Measurements from ENCODE around the gene CDC42BPB. TPM values are rescaled to one million over a fixed set of nuclear protein-coding genes. Genes with fewer than 3 reads are reported as not detected.

CDC42BPB gene
- total RNA-seq, 4 donors from 2014 or later = 90.7 to 153 (median 101) TPM

DNA sequence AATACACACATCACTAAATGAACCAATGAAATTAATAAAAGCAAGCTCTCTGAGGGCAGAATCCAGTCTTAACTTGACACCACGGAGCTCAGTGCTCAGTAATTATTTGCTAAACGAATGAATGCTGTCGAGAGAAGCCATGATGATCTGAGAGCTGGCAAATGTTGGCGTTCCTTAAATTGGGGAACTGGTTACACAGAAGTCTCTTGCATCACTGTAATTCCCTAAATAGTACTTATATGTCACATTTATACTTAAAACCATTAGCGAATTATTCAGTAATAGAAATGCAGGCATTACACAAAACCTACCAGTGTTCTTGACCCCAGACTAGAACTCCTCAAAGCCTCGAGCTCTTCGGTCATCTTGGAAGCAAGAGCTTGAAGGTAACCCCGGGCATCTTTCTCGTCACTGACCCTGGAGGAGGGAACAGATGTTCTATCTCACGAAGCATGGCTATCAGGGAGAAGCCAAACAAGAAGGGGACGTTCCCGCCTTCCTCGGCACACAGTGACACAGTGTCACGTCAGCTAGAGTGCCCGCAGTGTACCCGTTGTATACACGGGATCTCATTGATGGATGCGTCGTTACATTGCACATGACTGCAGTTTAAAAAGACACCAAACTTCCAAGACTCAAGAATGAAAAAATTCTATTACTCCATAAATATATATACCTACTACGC, 91.2 kb downstream of the CDC42BPB start:
- WGBS, 2 donors = 94 to 96% methylated on average over 20 of the region's 20 CpGs
- intact Hi-C loops (cut with DNase I) = no loop called here
- H3K4me3 ChIP-seq (replicated peaks in 1 of 3) = no peak overlapping the region
- peaks cover 8% of the 10 kb centered on the region in 2 donors for H3K4me1 ChIP-seq
- H3K9me3 ChIP-seq = no peaks in the 10 kb centered on the region
- TF ChIP-seq CTCF (IDR thresholded peaks at IDR 0.05) (no peak), POLR2A (IDR thresholded peaks at IDR 0.05) (no peak)
- no peak for DNase-seq
- H3K27me3 ChIP-seq = no peaks in the 10 kb centered on the region
- peak overlapping the region in 1 of 3 donors; percentile 44 for H3K27ac ChIP-seq
- H3K36me3 ChIP-seq = peaks cover 70 to 79% of the 10 kb centered on the region in 2 donors

- no peak for DNase-seq
- no peaks in the 10 kb centered on the region for H3K27me3 ChIP-seq
- intact Hi-C loops (cut with DNase I) = no loop called here
- no peaks in the 10 kb centered on the region for H3K4me1 ChIP-seq
- H3K4me3 ChIP-seq (replicated peaks in 1 of 3) = no peak overlapping the region
- H3K27ac ChIP-seq = peak overlapping the region in 1 of 3 donors; percentile 44
- TF ChIP-seq POLR2A (IDR thresholded peaks at IDR 0.05) (no peak), CTCF (IDR thresholded peaks at IDR 0.05) (no peak)
- no peaks in the 10 kb centered on the region for H3K9me3 ChIP-seq
- H3K36me3 ChIP-seq = peaks cover 70 to 84% of the 10 kb centered on the region in 2 donors
- 92 to 95% methylated on average over 3 of the region's 3 CpGs for WGBS, 2 donors
Measured at GRCh38 chr14:102965282-102965681, 92.1 kb downstream of the CDC42BPB start.

DNA sequence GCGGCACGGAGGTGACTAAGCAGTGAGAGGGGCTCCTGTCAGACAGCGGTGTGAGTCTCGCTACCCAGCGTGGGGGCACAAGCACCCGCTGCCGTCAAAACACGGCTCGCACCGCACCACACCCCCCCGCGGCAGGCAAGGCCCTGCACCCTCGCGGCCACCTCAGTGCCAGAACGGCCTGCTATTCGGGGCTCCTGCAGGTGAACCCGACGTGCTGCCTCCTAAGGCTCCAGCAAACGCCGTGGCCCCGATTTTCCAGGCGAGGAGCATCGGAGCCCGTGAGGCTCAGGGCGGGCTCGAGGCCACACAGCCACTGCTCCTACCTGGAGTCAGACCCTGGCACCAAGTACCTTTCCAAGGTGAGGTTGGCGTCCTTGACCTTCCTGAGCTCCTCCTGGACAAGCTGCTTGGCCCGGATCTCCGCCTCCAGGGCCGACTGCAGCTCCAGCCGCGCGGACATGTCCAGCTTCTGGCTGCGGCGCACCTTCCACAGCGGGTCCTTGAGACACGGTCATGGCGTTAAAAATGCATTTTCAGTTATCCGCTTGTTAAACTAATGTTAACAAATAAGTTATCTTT, 93.1 kb downstream of the CDC42BPB start:
- H3K4me1 ChIP-seq = no peaks in the 10 kb centered on the region
- TF ChIP-seq CTCF (IDR thresholded peaks at IDR 0.05) (no peak), POLR2A (IDR thresholded peaks at IDR 0.05) (no peak)
- H3K9me3 ChIP-seq = no peaks in the 10 kb centered on the region
- peak overlapping the region in 1 of 3 donors; percentile 44 for H3K27ac ChIP-seq
- no peak overlapping the region for H3K4me3 ChIP-seq (replicated peaks in 1 of 3)
- no peaks in the 10 kb centered on the region for H3K27me3 ChIP-seq
- DNase-seq = no peak
- intact Hi-C loops (cut with DNase I) = no loop called here
- peaks cover 61 to 77% of the 10 kb centered on the region in 2 donors for H3K36me3 ChIP-seq
- WGBS, 2 donors = 92 to 97% methylated on average over 15 to 35 of the region's 39 CpGs

DNA sequence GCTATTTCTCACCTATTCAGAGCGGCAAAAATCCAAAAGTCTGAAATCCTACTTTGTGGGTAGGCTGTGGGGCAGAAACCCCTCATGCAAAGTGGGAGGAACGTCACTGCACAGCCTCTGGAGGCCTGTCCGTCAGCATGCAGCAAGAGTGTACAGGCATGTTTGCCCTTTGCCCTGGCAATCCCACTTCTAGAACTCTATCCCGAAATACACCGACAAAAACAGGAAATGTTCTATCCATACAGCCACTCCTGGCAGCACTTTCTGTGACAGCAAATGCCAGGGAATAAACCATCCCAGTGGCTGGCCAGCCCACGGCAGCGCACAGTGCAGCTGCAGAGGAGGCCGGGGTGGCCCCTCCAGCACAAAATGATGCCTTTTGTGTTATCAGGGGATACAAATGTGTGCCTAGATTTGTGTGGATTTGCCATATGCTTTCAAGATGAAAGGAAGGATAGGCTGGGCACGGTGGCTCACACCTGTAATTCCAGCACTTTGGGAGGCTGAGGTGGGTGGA, 95.2 kb downstream of the CDC42BPB start:
- Histone ChIP-seq H3K36me3 (peaks cover 56 to 68% of the 10 kb centered on the region in 2 donors), H3K27ac (no peak overlapping the region), H3K9me3 (no peaks in the 10 kb centered on the region), H3K4me3 (replicated peaks in 1 of 3) (no peak overlapping the region), H3K4me1 (peaks cover 8% of the 10 kb centered on the region in 2 donors), H3K27me3 (no peaks in the 10 kb centered on the region)
- DNase-seq = no peak
- WGBS, 2 donors = 90 to 91% methylated on average over 9 of the region's 9 CpGs
- no peak for TF ChIP-seq CTCF (IDR thresholded peaks at IDR 0.05)
- no peak for TF ChIP-seq POLR2A (IDR thresholded peaks at IDR 0.05)
- intact Hi-C loops (cut with DNase I) = no loop called here

GRCh38 chr14:102958461-102958860, 98.9 kb downstream of the CDC42BPB start:
- Histone ChIP-seq H3K4me1 (peaks cover 17 to 24% of the 10 kb centered on the region in 2 donors), H3K27me3 (no peaks in the 10 kb centered on the region), H3K36me3 (peaks cover 43 to 46% of the 10 kb centered on the region in 2 donors), H3K27ac (peak overlapping the region in 1 of 3 donors; percentile 4), H3K9me3 (no peaks in the 10 kb centered on the region), H3K4me3 (replicated peaks in 1 of 3) (no peak overlapping the region)
- intact Hi-C loops (cut with DNase I) = no loop called here
- no peak for DNase-seq
- no peak for TF ChIP-seq CTCF (IDR thresholded peaks at IDR 0.05)
- TF ChIP-seq POLR2A (IDR thresholded peaks at IDR 0.05) = no peak
- WGBS, 2 donors = 96 to 97% methylated on average over 10 of the region's 10 CpGs
